C4-2B (cell line): ENCODE data around the gene CIDEA.

Source experiments
- H3K27ac ChIP-seq: fragments of 450-650 bp; 2 replicates; pipeline ENCODE4 v1.5.1; 2017
- CTCF ChIP-seq: fragments of 450-650 bp; conservative IDR thresholded peaks from 2 replicates; pipeline ENCODE4 v1.5.1; 2017; ENCODE audit warnings: mild to moderate bottlenecking
- ZFX ChIP-seq: fragments of 450-650 bp; IDR thresholded peaks from 2 replicates; pipeline ENCODE4 v1.6.1; 2017

Gene CIDEA

GRCh38 chr18:12231986-12232385 lies 22.2 kb upstream of the CIDEA start:
- no peak overlapping the region for H3K27ac ChIP-seq

GRCh38 chr18:12233378-12233777 lies 20.8 kb upstream of the CIDEA start:
- H3K27ac ChIP-seq = no peak overlapping the region
- TF ChIP-seq CTCF (no peak), ZFX (no peak)

More at GRCh38 chr18:12231986-12232385, 22.2 kb upstream of the CIDEA start:
- no peak for TF ChIP-seq CTCF
- no peak for TF ChIP-seq ZFX

- TF ChIP-seq ZFX = no peak
- no peak for TF ChIP-seq CTCF
- H3K27ac ChIP-seq = no peak overlapping the region
Observed at GRCh38 chr18:12234451-12235190, 19.5 kb upstream of the CIDEA start.

- TF ChIP-seq CTCF (no peak), ZFX (no peak)
- H3K27ac ChIP-seq = no peak overlapping the region
Observed at GRCh38 chr18:12236141-12236540, 18.0 kb upstream of the CIDEA start.

GRCh38 chr18:12236934-12237832 lies 17.0 kb upstream of the CIDEA start:
- TF ChIP-seq ZFX (no peak), CTCF (peak; percentile 97)
- no peak overlapping the region for H3K27ac ChIP-seq

- no peak for TF ChIP-seq ZFX
- no peak for TF ChIP-seq CTCF
- no peak overlapping the region for H3K27ac ChIP-seq
Observed at GRCh38 chr18:12238826-12239225, 15.3 kb upstream of the CIDEA start.

GRCh38 chr18:12239431-12239830 lies 14.7 kb upstream of the CIDEA start:
- no peak overlapping the region for H3K27ac ChIP-seq
- TF ChIP-seq ZFX = no peak
- no peak for TF ChIP-seq CTCF
